HEK293 (cell line): Measurements from ENCODE around the gene AXL.
A peak's percentile ranks its signal among the peaks of the same experiment; 100 is the strongest.

ENCODE experiments used
- CTCF ChIA-PET: fragments of 350-600 bp; formaldehyde crosslinking; extraction: SDS; loops from one replicate; lab custom pipeline; 2021; ENCODE audit warnings: antibody characterized with exemption; lab: Yijun Ruan, JAX
- POLR2A ChIA-PET: fragments of 300-600 bp; formaldehyde crosslinking; extraction: SDS; loops from one replicate; lab custom pipeline; 2020; ENCODE audit warnings: antibody characterized with exemption, inconsistent platforms; lab: Yijun Ruan, JAX
- H3K27ac ChIP-seq: fragments of 200-500 bp; sonication (Bioruptor generic); 2 replicates; pipeline ENCODE4 v1.5.1; 2014; ENCODE audit warnings: low read depth, low read length, control low read depth, inconsistent platforms; ENCODE audit errors: extremely low read depth
- H3K36me3 ChIP-seq, 2 experiments: fragments of 200-500 bp in 1 of 2; sonication (Bioruptor generic) in 1 of 2; 1 replicate in 1 of 2; 2 replicates in 1 of 2; pipeline ENCODE4 v1.5.1; 2014 to 2017; ENCODE audit warnings: inconsistent platforms in 2 of 2, low read length in 2 of 2; ENCODE audit not compliant: control insufficient read depth in 2 of 2, insufficient read depth in 1 of 2
- H3K4me1 ChIP-seq: fragments of 200-500 bp; sonication (Bioruptor generic); 2 replicates; pipeline ENCODE4 v1.5.1; 2014; ENCODE audit warnings: mild to moderate bottlenecking, low read length, inconsistent platforms; ENCODE audit not compliant: control insufficient read depth, insufficient read depth
- H3K4me3 ChIP-seq: 2 replicates; pipeline ENCODE4 v1.5.1; 2011; ENCODE audit warnings: low read depth, mild to moderate bottlenecking, control low read depth, low read length, moderate library complexity
- H3K9me3 ChIP-seq: fragments of 200-500 bp; sonication (Bioruptor generic); 2 replicates; pipeline ENCODE4 v1.5.1; 2014; ENCODE audit warnings: low read depth, low read length, inconsistent platforms; ENCODE audit not compliant: control insufficient read depth, insufficient read depth
- BCL11B ChIP-seq: fragments of 450-650 bp; formaldehyde crosslinking; IDR thresholded peaks from 2 replicates; pipeline ENCODE4 v1.5.1; 2016; ENCODE audit warnings: low read depth, missing biosample characterization, missing genetic modification characterization
- GLIS1 ChIP-seq: fragments of 450-650 bp; formaldehyde crosslinking; IDR thresholded peaks from 2 replicates; pipeline ENCODE4 v1.5.1; 2016; ENCODE audit warnings: missing biosample characterization, missing genetic modification characterization
- IKZF3 ChIP-seq: fragments of 450-650 bp; IDR thresholded peaks from 2 replicates; pipeline ENCODE4 v1.5.0; 2018; ENCODE audit warnings: missing biosample characterization, mild to moderate bottlenecking, missing genetic modification characterization, moderate library complexity
- MYNN ChIP-seq: fragments of 450-650 bp; formaldehyde crosslinking; IDR thresholded peaks from 2 replicates; pipeline ENCODE4 v1.5.1; 2016; ENCODE audit warnings: missing biosample characterization, missing genetic modification characterization, borderline replicate concordance
- SCRT2 ChIP-seq: fragments of 450-650 bp; formaldehyde crosslinking; IDR thresholded peaks from 2 replicates; pipeline ENCODE4 v1.5.1; 2016; ENCODE audit warnings: missing biosample characterization, missing genetic modification characterization
- ZNF138 ChIP-seq: fragments of 450-650 bp; formaldehyde crosslinking; IDR thresholded peaks from 2 replicates; pipeline ENCODE4 v1.5.1; 2016; ENCODE audit warnings: missing biosample characterization, missing genetic modification characterization, borderline replicate concordance
- ZNF174 ChIP-seq: fragments of 450-650 bp; formaldehyde crosslinking; IDR thresholded peaks from 2 replicates; pipeline ENCODE4 v1.5.0; 2017; ENCODE audit warnings: missing biosample characterization, mild to moderate bottlenecking, missing genetic modification characterization
- ZNF24 ChIP-seq: fragments of 450-650 bp; formaldehyde crosslinking; IDR thresholded peaks from 2 replicates; pipeline ENCODE4 v1.5.1; 2016; ENCODE audit warnings: missing biosample characterization, missing genetic modification characterization
- ZNF266 ChIP-seq: fragments of 450-650 bp; formaldehyde crosslinking; IDR thresholded peaks from 2 replicates; pipeline ENCODE4 v1.5.1; 2016; ENCODE audit warnings: missing biosample characterization, missing genetic modification characterization, low read depth
- ZNF311 ChIP-seq: fragments of 450-650 bp; formaldehyde crosslinking; IDR thresholded peaks from 2 replicates; pipeline ENCODE4 v1.5.1; 2017; ENCODE audit warnings: missing biosample characterization, missing genetic modification characterization, borderline replicate concordance
- ZNF404 ChIP-seq: fragments of 450-650 bp; formaldehyde crosslinking; IDR thresholded peaks from 2 replicates; pipeline ENCODE4 v1.5.1; 2017; ENCODE audit warnings: missing biosample characterization, missing genetic modification characterization
- ZNF426 ChIP-seq: fragments of 450-650 bp; formaldehyde crosslinking; IDR thresholded peaks from 2 replicates; pipeline ENCODE4 v1.5.1; 2017; ENCODE audit warnings: missing biosample characterization, missing genetic modification characterization, mild to moderate bottlenecking, inconsistent platforms, moderate library complexity
- ZNF529 ChIP-seq: fragments of 450-650 bp; formaldehyde crosslinking; IDR thresholded peaks from 2 replicates; pipeline ENCODE4 v1.5.1; 2017; ENCODE audit warnings: missing genetic modification characterization, missing biosample characterization; ENCODE audit not compliant: insufficient replicate concordance
- ZNF623 ChIP-seq: fragments of 450-650 bp; formaldehyde crosslinking; IDR thresholded peaks from 2 replicates; pipeline ENCODE4 v1.5.1; 2016; ENCODE audit warnings: missing biosample characterization, missing genetic modification characterization
- ZNF624 ChIP-seq: fragments of 450-650 bp; formaldehyde crosslinking; IDR thresholded peaks from 2 replicates; pipeline ENCODE4 v1.5.1; 2017; ENCODE audit warnings: missing biosample characterization, missing genetic modification characterization
- ZNF747 ChIP-seq: fragments of 450-650 bp; formaldehyde crosslinking; IDR thresholded peaks from 2 replicates; pipeline ENCODE4 v1.5.1; 2016; ENCODE audit warnings: missing biosample characterization, missing genetic modification characterization
- ZNF776 ChIP-seq: fragments of 450-650 bp; formaldehyde crosslinking; IDR thresholded peaks from 2 replicates; pipeline ENCODE4 v1.5.0; 2017; ENCODE audit warnings: missing biosample characterization, missing genetic modification characterization, borderline replicate concordance
- TF ChIP-seq, protein P1 (sequence below): fragments of 450-650 bp; formaldehyde crosslinking; IDR thresholded peaks from 2 replicates; pipeline ENCODE4 v1.5.1; 2016; ENCODE audit warnings: missing biosample characterization, missing genetic modification characterization
- TF ChIP-seq, protein P2 (sequence below): fragments of 450-650 bp; formaldehyde crosslinking; IDR thresholded peaks from 2 replicates; pipeline ENCODE4 v1.5.1; 2016; ENCODE audit warnings: missing biosample characterization, missing genetic modification characterization
- TF ChIP-seq, protein P3 (sequence below): fragments of 450-650 bp; formaldehyde crosslinking; IDR thresholded peaks from 2 replicates; pipeline ENCODE4 v1.5.1; 2016; ENCODE audit warnings: missing biosample characterization, missing genetic modification characterization, borderline replicate concordance
- TF ChIP-seq, protein P4 (sequence below): fragments of 450-650 bp; formaldehyde crosslinking; IDR thresholded peaks from 2 replicates; pipeline ENCODE4 v1.5.1; 2016; ENCODE audit warnings: missing biosample characterization, missing genetic modification characterization

The AXL gene

DNA sequence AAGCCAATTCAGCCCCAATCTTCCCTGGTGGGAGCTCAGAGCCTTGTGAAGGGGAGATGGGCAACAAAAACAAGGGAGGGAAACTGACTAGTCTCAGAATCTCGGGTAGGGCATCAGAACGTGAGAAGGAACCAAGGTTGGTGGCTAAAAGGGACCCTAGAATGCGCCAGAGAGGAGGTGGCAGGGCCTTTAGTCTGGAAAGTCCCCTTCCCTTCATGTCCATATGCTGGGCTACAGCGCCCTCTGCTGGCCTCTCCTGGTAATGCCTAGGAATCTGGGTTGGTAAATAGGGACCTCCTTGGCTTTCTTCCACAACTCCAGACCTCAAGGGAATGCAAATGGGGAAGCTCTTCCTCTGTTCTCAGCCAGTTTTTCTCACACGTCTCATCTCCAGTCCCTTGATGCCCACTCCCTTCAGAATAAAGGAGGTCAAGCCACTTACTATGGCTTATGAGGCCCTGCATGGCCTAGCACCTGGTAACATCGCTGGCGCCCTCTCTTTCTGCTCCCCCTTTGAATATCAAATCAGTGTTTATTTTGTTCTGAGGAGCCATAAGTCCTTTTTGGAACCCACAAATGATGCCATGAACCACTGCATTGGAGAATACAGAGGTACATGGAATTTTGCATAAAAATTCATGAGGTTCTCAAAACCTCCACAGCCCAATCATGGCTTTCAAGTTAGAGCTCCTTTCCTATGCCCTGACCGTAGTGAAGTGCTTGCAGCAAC is 89.6 kb downstream of the AXL start (continued):
- TF ChIP-seq, protein P1, sequence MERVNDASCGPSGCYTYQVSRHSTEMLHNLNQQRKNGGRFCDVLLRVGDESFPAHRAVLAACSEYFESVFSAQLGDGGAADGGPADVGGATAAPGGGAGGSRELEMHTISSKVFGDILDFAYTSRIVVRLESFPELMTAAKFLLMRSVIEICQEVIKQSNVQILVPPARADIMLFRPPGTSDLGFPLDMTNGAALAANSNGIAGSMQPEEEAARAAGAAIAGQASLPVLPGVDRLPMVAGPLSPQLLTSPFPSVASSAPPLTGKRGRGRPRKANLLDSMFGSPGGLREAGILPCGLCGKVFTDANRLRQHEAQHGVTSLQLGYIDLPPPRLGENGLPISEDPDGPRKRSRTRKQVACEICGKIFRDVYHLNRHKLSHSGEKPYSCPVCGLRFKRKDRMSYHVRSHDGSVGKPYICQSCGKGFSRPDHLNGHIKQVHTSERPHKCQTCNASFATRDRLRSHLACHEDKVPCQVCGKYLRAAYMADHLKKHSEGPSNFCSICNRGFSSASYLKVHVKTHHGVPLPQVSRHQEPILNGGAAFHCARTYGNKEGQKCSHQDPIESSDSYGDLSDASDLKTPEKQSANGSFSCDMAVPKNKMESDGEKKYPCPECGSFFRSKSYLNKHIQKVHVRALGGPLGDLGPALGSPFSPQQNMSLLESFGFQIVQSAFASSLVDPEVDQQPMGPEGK: peak; percentile 47; the same call in 1 of the 2 replicates
- TF ChIP-seq ZNF529 (tag by site-specific recombination) (no peak), GLIS1 (tag by site-specific recombination) (peak; percentile 19; the same call in 1 of the 2 replicates), IKZF3 (tag by site-specific recombination) (peak; percentile 91), ZNF24 (tag by site-specific recombination) (peak; percentile 23), ZNF266 (no peak), MYNN (tag by site-specific recombination) (peak; percentile 49; the same call in 1 of the 2 replicates), ZNF624 (tag by site-specific recombination) (no peak)
- TF ChIP-seq, protein P2, sequence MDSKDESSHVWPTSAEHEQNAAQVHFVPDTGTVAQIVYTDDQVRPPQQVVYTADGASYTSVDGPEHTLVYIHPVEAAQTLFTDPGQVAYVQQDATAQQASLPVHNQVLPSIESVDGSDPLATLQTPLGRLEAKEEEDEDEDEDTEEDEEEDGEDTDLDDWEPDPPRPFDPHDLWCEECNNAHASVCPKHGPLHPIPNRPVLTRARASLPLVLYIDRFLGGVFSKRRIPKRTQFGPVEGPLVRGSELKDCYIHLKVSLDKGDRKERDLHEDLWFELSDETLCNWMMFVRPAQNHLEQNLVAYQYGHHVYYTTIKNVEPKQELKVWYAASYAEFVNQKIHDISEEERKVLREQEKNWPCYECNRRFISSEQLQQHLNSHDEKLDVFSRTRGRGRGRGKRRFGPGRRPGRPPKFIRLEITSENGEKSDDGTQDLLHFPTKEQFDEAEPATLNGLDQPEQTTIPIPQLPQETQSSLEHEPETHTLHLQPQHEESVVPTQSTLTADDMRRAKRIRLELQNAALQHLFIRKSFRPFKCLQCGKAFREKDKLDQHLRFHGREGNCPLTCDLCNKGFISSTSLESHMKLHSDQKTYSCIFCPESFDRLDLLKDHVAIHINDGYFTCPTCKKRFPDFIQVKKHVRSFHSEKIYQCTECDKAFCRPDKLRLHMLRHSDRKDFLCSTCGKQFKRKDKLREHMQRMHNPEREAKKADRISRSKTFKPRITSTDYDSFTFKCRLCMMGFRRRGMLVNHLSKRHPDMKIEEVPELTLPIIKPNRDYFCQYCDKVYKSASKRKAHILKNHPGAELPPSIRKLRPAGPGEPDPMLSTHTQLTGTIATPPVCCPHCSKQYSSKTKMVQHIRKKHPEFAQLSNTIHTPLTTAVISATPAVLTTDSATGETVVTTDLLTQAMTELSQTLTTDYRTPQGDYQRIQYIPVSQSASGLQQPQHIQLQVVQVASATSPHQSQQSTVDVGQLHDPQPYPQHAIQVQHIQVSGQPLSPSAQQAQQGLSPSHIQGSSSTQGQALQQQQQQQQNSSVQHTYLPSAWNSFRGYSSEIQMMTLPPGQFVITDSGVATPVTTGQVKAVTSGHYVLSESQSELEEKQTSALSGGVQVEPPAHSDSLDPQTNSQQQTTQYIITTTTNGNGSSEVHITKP (tag by site-specific recombination): peak; percentile 84
- TF ChIP-seq, protein P3, sequence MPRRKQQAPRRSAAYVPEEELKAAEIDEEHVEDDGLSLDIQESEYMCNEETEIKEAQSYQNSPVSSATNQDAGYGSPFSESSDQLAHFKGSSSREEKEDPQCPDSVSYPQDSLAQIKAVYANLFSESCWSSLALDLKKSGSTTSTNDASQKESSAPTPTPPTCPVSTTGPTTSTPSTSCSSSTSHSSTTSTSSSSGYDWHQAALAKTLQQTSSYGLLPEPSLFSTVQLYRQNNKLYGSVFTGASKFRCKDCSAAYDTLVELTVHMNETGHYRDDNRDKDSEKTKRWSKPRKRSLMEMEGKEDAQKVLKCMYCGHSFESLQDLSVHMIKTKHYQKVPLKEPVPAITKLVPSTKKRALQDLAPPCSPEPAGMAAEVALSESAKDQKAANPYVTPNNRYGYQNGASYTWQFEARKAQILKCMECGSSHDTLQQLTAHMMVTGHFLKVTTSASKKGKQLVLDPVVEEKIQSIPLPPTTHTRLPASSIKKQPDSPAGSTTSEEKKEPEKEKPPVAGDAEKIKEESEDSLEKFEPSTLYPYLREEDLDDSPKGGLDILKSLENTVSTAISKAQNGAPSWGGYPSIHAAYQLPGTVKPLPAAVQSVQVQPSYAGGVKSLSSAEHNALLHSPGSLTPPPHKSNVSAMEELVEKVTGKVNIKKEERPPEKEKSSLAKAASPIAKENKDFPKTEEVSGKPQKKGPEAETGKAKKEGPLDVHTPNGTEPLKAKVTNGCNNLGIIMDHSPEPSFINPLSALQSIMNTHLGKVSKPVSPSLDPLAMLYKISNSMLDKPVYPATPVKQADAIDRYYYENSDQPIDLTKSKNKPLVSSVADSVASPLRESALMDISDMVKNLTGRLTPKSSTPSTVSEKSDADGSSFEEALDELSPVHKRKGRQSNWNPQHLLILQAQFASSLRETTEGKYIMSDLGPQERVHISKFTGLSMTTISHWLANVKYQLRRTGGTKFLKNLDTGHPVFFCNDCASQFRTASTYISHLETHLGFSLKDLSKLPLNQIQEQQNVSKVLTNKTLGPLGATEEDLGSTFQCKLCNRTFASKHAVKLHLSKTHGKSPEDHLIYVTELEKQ (tag by site-specific recombination): no peak

DNA sequence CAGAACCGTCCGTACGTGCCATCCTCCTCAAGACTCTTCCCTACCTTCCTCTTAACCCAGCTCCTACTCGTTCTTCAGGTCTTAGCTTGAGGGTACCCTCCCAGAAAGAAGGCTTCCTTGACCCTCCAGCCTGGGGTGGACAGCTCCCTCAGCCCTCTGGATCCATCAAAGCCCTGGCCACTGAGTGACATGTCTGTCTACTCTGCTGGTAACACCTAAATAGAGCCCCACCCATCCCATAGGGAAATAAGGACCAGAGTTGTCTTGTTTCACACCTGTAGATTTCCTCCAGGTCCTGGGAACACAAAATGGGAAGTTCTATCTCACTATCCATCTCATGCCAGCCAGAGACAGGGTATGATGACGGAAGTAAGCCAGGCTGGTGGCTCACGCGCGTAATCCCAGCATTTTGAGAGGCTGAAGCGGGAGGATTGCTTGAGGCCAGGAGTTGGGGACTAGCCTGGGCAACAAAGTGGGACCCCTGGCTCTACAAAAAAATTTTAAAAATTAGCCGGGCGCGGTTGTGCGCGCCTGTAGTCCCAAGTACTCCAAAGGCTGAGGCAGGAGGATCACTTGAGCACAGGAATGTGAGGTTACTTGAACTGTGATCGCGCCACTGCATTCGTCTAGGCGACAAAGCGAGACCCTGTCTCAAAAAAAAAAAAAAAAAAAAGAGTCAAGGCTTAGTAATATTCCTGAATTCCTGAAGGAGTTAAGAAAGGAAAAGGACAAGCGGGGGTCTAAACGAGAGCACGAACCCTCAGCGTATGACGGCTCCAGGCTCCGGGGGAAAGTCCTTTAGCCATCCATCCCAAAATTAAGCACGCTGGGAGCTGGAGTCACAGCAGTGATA is 90.4 kb downstream of the AXL start:
- Histone ChIP-seq H3K4me3 (peak overlapping the region; percentile 77), H3K36me3 (peaks cover 61 to 66% of the 10 kb centered on the region in 2 experiments), H3K9me3 (no peaks in the 10 kb centered on the region), H3K4me1 (peaks cover 20% of the 10 kb centered on the region), H3K27ac (peak overlapping the region; percentile 98)
- POLR2A ChIA-PET: interaction anchor here (0.7 to 2.5 kb wide), 11 partner anchors 16 to 126 kb away, joined by 3 to 17 read pairs (median 3); partner anchors contain the start of genes B9D2 and HNRNPUL1
- CTCF ChIA-PET: interaction anchor here (0.6 to 5.3 kb wide), 47 partner anchors 8 to 847 kb away, joined by 3 to 120 read pairs (median 4); partner anchors contain the start of genes B9D2, DMAC2, HNRNPUL1 and TGFB1
- TF ChIP-seq ZNF623 (tag by site-specific recombination) (no peak), ZNF311 (tag by site-specific recombination) (no peak), SCRT2 (peak; percentile 84), ZNF776 (tag by site-specific recombination) (no peak), ZNF426 (no peak), BCL11B (tag by site-specific recombination) (no peak), ZNF138 (no peak), ZNF747 (tag by site-specific recombination) (no peak), ZNF174 (tag by site-specific recombination) (no peak), ZNF404 (tag by site-specific recombination) (no peak), IKZF3 (tag by site-specific recombination) (peak; percentile 33)
- TF ChIP-seq, protein P4, sequence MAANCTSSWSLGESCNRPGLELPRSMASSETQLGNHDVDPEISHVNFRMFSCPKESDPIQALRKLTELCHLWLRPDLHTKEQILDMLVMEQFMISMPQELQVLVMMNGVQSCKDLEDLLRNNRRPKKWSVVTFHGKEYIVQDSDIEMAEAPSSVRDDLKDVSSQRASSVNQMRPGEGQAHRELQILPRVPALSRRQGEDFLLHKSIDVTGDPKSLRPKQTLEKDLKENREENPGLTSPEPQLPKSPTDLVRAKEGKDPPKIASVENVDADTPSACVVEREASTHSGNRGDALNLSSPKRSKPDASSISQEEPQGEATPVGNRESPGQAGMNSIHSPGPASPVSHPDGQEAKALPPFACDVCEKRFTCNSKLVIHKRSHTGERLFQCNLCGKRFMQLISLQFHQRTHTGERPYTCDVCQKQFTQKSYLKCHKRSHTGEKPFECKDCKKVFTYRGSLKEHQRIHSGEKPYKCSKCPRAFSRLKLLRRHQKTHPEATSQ: no peak
